Smooth muscle cell of the pulmonary artery (primary cell): Measurements from ENCODE around the gene ITGB7. TPM values are rescaled to one million over a fixed set of nuclear protein-coding genes. Genes with fewer than 3 reads are reported as not detected.

Experiments
- total RNA-seq: library from RNA; depleted of rRNA; stranded (reverse); fragments of >200 nt; gene quantifications from 2 replicates; pipeline ENCODE4 v1.2.3, GENCODE V29; 2014

The ITGB7 gene, protein sequence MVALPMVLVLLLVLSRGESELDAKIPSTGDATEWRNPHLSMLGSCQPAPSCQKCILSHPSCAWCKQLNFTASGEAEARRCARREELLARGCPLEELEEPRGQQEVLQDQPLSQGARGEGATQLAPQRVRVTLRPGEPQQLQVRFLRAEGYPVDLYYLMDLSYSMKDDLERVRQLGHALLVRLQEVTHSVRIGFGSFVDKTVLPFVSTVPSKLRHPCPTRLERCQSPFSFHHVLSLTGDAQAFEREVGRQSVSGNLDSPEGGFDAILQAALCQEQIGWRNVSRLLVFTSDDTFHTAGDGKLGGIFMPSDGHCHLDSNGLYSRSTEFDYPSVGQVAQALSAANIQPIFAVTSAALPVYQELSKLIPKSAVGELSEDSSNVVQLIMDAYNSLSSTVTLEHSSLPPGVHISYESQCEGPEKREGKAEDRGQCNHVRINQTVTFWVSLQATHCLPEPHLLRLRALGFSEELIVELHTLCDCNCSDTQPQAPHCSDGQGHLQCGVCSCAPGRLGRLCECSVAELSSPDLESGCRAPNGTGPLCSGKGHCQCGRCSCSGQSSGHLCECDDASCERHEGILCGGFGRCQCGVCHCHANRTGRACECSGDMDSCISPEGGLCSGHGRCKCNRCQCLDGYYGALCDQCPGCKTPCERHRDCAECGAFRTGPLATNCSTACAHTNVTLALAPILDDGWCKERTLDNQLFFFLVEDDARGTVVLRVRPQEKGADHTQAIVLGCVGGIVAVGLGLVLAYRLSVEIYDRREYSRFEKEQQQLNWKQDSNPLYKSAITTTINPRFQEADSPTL
- total RNA-seq = 0.40 and 0.52 TPM in 2 replicates

DNA sequence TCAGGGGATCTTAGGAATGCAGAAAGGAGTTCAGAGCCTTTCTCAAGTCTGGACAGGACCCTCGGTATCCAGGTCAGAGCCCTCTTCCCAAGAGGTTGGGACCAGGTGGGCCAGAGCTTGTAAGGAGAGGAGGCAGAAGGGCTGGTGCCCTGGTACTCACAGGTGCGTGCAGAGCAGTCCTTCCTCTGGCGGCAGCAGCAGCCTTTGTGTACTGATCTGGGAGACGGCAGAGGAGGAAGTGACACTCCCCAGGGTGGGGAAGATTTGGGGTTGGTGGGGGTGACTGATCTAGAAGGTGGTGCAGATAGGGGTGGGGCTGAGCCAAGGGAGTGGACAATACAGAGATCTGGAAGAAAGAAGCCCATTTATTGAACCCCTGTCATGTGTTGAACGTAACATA, at the start of gene ITGB7:
Gene ITGB7 (minus strand): TSS at position 210 of the 400 bp plus-strand sequence. CDS start 6,808 bp downstream, outside the sequence.

DNA sequence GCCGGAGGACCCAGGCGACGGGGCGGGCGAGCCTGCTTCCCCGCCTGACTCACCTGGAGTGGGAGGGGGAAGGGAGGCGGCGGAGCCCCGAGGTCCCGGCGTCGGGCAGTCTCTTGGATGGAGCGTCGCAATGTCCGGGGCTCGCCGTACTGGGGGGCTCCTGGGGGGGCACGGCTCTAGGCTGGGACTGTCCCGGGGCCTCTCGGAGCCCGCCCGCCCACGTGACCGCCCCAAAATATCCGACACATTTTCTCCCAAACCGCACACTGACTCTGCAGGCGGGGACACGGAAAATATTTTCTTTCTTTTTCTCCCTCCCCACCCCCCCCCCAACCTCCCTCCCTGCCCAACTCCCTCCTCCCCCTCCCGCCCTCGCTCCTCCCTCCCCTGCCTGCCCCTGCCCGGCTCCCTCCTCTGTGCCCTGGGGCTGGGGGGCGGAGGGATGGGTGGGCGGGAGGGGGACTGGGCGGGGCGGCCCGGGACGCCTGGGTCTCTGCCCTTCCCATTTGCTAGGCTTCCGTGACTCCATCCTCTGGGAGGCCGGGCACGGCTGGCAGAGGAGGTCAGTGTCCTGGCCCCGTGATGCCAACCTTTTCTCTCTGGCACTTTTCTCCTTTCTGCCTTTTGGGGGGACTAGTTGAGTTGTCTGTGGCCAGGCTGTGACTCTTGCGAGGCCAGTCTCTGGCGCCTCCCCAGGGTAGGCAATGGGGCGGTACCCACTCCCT, 25.0 kb upstream of the ITGB7 start, which contains the start of gene RARG:
Gene RARG (minus strand): TSS at position 289 of the 725 bp plus-strand sequence. CDS start 4,664 bp downstream, outside the sequence.

DNA sequence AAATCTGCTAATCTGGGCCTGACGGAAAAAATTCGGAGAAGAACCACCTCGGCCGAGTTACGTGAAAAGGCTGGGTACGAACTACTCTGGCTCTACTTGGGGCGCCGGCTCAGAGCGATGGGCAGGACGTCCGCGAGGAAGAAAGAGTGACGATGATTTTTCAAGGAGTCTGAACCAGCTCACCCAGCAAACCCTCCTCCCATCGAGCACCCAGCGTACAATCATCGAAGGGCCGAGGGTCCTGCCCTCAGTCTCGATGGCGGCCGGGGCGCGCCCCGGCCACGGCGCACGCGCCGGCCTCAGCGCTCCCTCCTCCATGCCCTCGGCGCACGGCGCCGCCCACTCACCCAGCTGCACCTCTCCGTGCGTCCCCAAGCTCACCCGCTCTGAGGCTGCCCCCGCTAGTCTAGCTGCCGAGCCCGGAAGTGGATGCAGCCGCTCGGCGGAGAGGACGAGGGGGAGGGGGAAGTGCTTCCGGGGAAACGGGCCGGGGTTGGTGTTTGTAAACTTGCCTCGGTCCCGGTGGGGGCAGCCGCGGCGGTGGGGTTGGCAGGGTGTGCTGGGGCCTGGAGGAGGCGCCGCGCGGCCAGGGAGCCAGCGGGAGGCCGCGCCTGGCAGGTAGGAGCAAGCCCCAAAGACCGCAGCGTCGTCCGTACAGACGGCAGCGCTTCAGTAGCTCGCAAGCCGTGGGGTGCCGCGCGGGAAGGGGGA, 26.7 kb downstream of the ITGB7 start, which contains the start of the genes CSAD and ZNF740:
Gene CSAD (minus strand): TSS at position 706 of the 711 bp plus-strand sequence. CDS start 7,455 bp downstream, outside the sequence.
Gene ZNF740 (plus strand): TSS at position 503 of the 711 bp plus-strand sequence. CDS start 1,262 bp downstream, outside the sequence.

Other genes starting within 250 kb of the ITGB7 start
- 1,099 and 1,143 TPM in 2 replicates for gene EIF4B, start 200.8 kb downstream of the ITGB7 start, total RNA-seq
- gene TNS2, start 157.2 kb downstream of the ITGB7 start, total RNA-seq = 38.4 and 61.1 TPM in 2 replicates
- 25.8 and 35.8 TPM in 2 replicates for gene SPRYD3, start 127.9 kb downstream of the ITGB7 start, total RNA-seq
- gene IGFBP6, start 109.6 kb downstream of the ITGB7 start, total RNA-seq = 417 and 460 TPM in 2 replicates
- not detected in 2 replicates for gene SOAT2, start 103.8 kb downstream of the ITGB7 start, total RNA-seq
- gene ZNF740, start 26.5 kb downstream of the ITGB7 start, total RNA-seq = 14.8 and 15.4 TPM in 2 replicates
- 13.2 and 20.6 TPM in 2 replicates for gene CSAD, start 26.3 kb downstream of the ITGB7 start, total RNA-seq
- gene RARG, start 25.0 kb upstream of the ITGB7 start, total RNA-seq = 40.9 and 47.0 TPM in 2 replicates
- 2.3 and 2.6 TPM in 2 replicates for gene ESPL1, start 61.0 kb upstream of the ITGB7 start, total RNA-seq
- 311 and 472 TPM in 2 replicates for gene PFDN5, start 88.3 kb upstream of the ITGB7 start, total RNA-seq
- gene MYG1, start 92.4 kb upstream of the ITGB7 start, total RNA-seq = 32.3 and 40.7 TPM in 2 replicates
- 36.3 and 42.9 TPM in 2 replicates for gene AAAS, start 114.4 kb upstream of the ITGB7 start, total RNA-seq
- gene SP7, start 129.1 kb upstream of the ITGB7 start, total RNA-seq = not detected in 2 replicates
- gene SP1, start 172.9 kb upstream of the ITGB7 start, total RNA-seq = 36.0 and 38.2 TPM in 2 replicates
- not detected in 2 replicates for gene AMHR2, start 216.6 kb upstream of the ITGB7 start, total RNA-seq
- gene PRR13, start 234.5 kb upstream of the ITGB7 start, total RNA-seq = 24.2 and 30.9 TPM in 2 replicates
- gene PCBP2, start 244.9 kb upstream of the ITGB7 start, total RNA-seq = 410 and 411 TPM in 2 replicates